ENCODE measurements around the gene IFT52.

- TF ChIP-seq CTCF (IDR thresholded peaks at IDR 0.05) (no peak), EP300 (IDR thresholded peaks at IDR 0.05) (no peak)
Observed at GRCh38 chr20:43572891-43573290, 17.8 kb upstream of the IFT52 start.
